B cell (primary cell): ENCODE data around the gene SCUBE1.

Experiments used
- CTCF ChIP-seq: fragments of 200-600 bp; IDR thresholded peaks from one replicate; pipeline ENCODE4 v1.8.0; 2022; ENCODE audit warnings: antibody characterized with exemption, mild to moderate bottlenecking
- EZH2 ChIP-seq: IDR thresholded peaks from 2 replicates; pipeline ENCODE4 v1.6.1; 2012; ENCODE audit warnings: borderline replicate concordance, low read depth, mild to moderate bottlenecking, moderate library complexity, low read length; ENCODE audit not compliant: insufficient read depth, poor library complexity, severe bottlenecking

- TF ChIP-seq CTCF, result no peak
- TF ChIP-seq EZH2, result no peak
Observed at GRCh38 chr22:43287441-43287840, 55.7 kb downstream of the SCUBE1 start.
